ENCODE data around the gene AGRP.

DNA sequence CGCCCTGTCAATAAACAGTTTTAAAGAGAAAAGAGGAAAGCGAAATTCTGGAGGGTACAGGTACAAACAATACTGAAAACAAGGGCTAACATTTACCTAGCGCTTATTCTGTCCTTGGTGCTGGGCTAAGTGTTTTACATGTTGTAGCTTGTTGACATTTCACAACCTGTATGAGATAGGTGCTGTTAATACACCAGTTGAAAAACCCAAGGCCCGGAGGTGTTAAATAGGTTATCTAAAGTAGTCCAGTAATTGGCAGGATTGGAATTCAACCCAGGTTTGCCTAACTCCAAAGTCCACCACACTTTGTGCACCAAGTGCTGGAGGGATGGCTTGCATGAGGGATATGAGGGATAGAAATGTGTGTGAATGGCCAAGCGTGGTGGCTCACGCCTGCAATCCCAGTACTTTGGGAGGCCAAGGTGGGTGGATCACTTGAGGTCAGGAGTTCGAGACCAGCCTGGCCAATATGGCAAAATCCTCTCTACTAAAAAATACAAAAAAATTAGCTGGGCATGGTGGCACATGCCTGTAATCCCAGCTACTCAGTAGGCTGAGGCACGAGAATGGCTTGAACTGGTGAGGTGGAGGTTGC lies 5.3 kb downstream of the AGRP start:
- TF ChIP-seq, protein P1, sequence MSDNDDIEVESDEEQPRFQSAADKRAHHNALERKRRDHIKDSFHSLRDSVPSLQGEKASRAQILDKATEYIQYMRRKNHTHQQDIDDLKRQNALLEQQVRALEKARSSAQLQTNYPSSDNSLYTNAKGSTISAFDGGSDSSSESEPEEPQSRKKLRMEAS (IDR thresholded peaks at IDR 0.05): no peak
- TF ChIP-seq CTCF (IDR thresholded peaks at IDR 0.05; ENCODE audit: low read depth, low read length, missing input control): no peak
- no peak for TF ChIP-seq RAD21 (IDR thresholded peaks at IDR 0.05)
- TF ChIP-seq EGR1 (IDR thresholded peaks at IDR 0.05; ENCODE audit: low read depth in 2 of 2): no peak
- no peak for TF ChIP-seq JUND (IDR thresholded peaks at IDR 0.05)
- TF ChIP-seq, protein P2, sequence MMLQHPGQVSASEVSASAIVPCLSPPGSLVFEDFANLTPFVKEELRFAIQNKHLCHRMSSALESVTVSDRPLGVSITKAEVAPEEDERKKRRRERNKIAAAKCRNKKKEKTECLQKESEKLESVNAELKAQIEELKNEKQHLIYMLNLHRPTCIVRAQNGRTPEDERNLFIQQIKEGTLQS (IDR thresholded peaks at IDR 0.05): no peak
- TF ChIP-seq ZBTB33 (IDR thresholded peaks at IDR 0.05): no peak
- TF ChIP-seq SP1 (IDR thresholded peaks at IDR 0.05): peak; percentile 37
